Naive thymus-derived CD8-positive, alpha-beta T cell (primary cell): ENCODE results near the gene CRKL. TPM values are rescaled to one million over a fixed set of nuclear protein-coding genes. Genes with fewer than 3 reads are reported as not detected.
"Not testable (repeated sequence)": the region's sequence is repeated elsewhere in the genome, so short reads cannot be mapped to it uniquely, and the experiment has no call there.

Experiments used
- ATAC-seq, 2 donors: fragments of 150-1000 bp; cut with Tn5 transposase in 1 of 2; sonication (Bioruptor Pico), chemical (Tn5 transposase) in 1 of 2; 1 replicate in 1 of 2; 2 replicates in 1 of 2; pipeline ENCODE4 v1.10.0; 2021; ENCODE audit warnings: mild to moderate bottlenecking in 2 of 2, moderate library complexity in 2 of 2
- POLR2A ChIA-PET: fragments of 350-600 bp; sonication (Branson Sonifier 250); formaldehyde crosslinking; loops from one replicate; lab custom pipeline; 2021; ENCODE audit warnings: antibody characterized with exemption; lab: Charles Lee
- DNase-seq, 10 donors: peaks; one replicate each; pipeline versions ENCODE4 v3.0.0 to v3.0.0-alpha.2; 2020 to 2022
- H3K27ac Mint-ChIP-seq, 10 donors: one replicate each; pipeline ENCODE4 v1.8.0; 2020 to 2022; ENCODE audit warnings: mild to moderate bottlenecking in 10 of 10, mixed read lengths in 10 of 10, moderate library complexity in 4 of 10, inconsistent platforms in 1 of 10
- H3K27me3 Mint-ChIP-seq, 5 donors: one replicate each; pipeline ENCODE4 v1.8.0; 2021 to 2022; ENCODE audit warnings: mixed read lengths in 5 of 5
- H3K36me3 Mint-ChIP-seq, 3 donors: one replicate each; pipeline ENCODE4 v1.8.0; 2020 to 2022; ENCODE audit warnings: mixed read lengths in 3 of 3, mild to moderate bottlenecking in 2 of 3, inconsistent platforms in 1 of 3
- H3K4me1 Mint-ChIP-seq, 4 donors: one replicate each; pipeline ENCODE4 v1.8.0; 2021 to 2022; ENCODE audit warnings: mixed read lengths in 4 of 4
- H3K4me3 Mint-ChIP-seq, 10 donors: one replicate each; pipeline ENCODE4 v1.8.0; 2020 to 2022; ENCODE audit warnings: mild to moderate bottlenecking in 10 of 10, mixed read lengths in 10 of 10, moderate library complexity in 6 of 10, inconsistent platforms in 1 of 10
- H3K9me3 Mint-ChIP-seq, 9 donors: one replicate each; pipeline ENCODE4 v1.8.0; 2020 to 2022; ENCODE audit warnings: mixed read lengths in 9 of 9, mild to moderate bottlenecking in 3 of 9, inconsistent platforms in 1 of 9, moderate library complexity in 1 of 9
- polyA plus RNA-seq, 3 donors: library from polyadenylated mRNA; unstranded; fragments of 300-500 nt; fragmentation: Illumina TruSeq; gene quantifications; one replicate each; pipeline ENCODE4 v1.2.3, GENCODE V29; 2021
- total RNA-seq, 8 experiments: library from RNA in 2 of 8; stranded (reverse) in 2 of 8; gene quantifications; one replicate each; pipeline ENCODE4 v1.2.3 and lab custom pipeline; 2021 to 2026

CRKL gene
- total and polyA plus RNA-seq, 5 experiments from 2014 or later: 39.0 to 79.0 (median 53.8) TPM

- Mint-ChIP-seq H3K36me3 (peaks cover 0 to 73% (median 3%) of the 10 kb centered on the region in 3 donors), H3K4me1 (peaks cover 39 to 92% (median 84%) of the 10 kb centered on the region in 4 donors), H3K27ac (peak overlapping the region in 3 of 10 donors; percentile 6 to 84 (median 12)), H3K27me3 (no peaks in the 10 kb centered on the region), H3K4me3 (peak overlapping the region in 8 of 10 donors; percentile 2 to 72 (median 52)), H3K9me3 (no peaks in the 10 kb centered on the region)
- POLR2A ChIA-PET: interaction anchor here (0.7 kb wide), 1 partner anchor 171 kb away, joined by 4 read pairs; no protein-coding TSS in a partner anchor
- DNase-seq (no peak), ATAC-seq (no peak)
Measured at GRCh38 chr22:20940186-20940651, 23.0 kb downstream of the CRKL start.

GRCh38 chr22:20940904-20941385 is 23.7 kb downstream of the CRKL start:
- Mint-ChIP-seq H3K4me3 (peak overlapping the region; percentile 18 to 59 (median 36)), H3K27ac (peak overlapping the region in 8 of 10 donors; percentile 6 to 84 (median 38)), H3K27me3 (no peaks in the 10 kb centered on the region), H3K9me3 (no peaks in the 10 kb centered on the region), H3K36me3 (peaks cover 0 to 66% (median 3%) of the 10 kb centered on the region in 3 donors), H3K4me1 (peaks cover 44 to 92% (median 88%) of the 10 kb centered on the region in 4 donors)
- no peak for DNase-seq
- ATAC-seq: no peak
- POLR2A ChIA-PET: no interaction called here

GRCh38 chr22:20942203-20942902 is 25.1 kb downstream of the CRKL start:
- ATAC-seq, H3K9me3 Mint-ChIP-seq, H3K27me3 Mint-ChIP-seq, POLR2A ChIA-PET, DNase-seq: not testable (repeated sequence)
- H3K4me3 Mint-ChIP-seq: peak overlapping the region in 8 of 10 donors; percentile 7 to 58 (median 32)
- H3K27ac Mint-ChIP-seq: peak overlapping the region in 2 of 10 donors; percentile 33 to 86
- H3K36me3 Mint-ChIP-seq: peaks cover 0 to 54% (median 2%) of the 10 kb centered on the region in 3 donors
- H3K4me1 Mint-ChIP-seq: peaks cover 40 to 91% (median 90%) of the 10 kb centered on the region in 4 donors

- H3K4me3 Mint-ChIP-seq: peak overlapping the region in 3 of 10 donors; percentile 7 to 26 (median 19)
- no peaks in the 10 kb centered on the region for H3K27me3 Mint-ChIP-seq
- POLR2A ChIA-PET: no interaction called here
- peaks cover 42 to 91% (median 88%) of the 10 kb centered on the region in 4 donors for H3K4me1 Mint-ChIP-seq
- ATAC-seq (no peak), DNase-seq (no peak)
- peak overlapping the region in 3 of 10 donors; percentile 21 to 75 (median 40) for H3K27ac Mint-ChIP-seq
- H3K36me3 Mint-ChIP-seq: peaks cover 0 to 55% (median 0%) of the 10 kb centered on the region in 3 donors
- H3K9me3 Mint-ChIP-seq: no peaks in the 10 kb centered on the region
Measured at GRCh38 chr22:20943104-20943933, 26.1 kb downstream of the CRKL start.

GRCh38 chr22:20944042-20944441 is 26.8 kb downstream of the CRKL start:
- Mint-ChIP-seq H3K27me3 (no peaks in the 10 kb centered on the region), H3K36me3 (peaks cover 0 to 51% (median 0%) of the 10 kb centered on the region in 3 donors), H3K4me1 (peaks cover 41 to 92% (median 89%) of the 10 kb centered on the region in 4 donors), H3K9me3 (no peaks in the 10 kb centered on the region), H3K4me3 (peak overlapping the region in 2 of 10 donors; percentile 7 to 9), H3K27ac (peak overlapping the region in 1 of 10 donors; percentile 21)
- POLR2A ChIA-PET: no interaction called here
- DNase-seq (no peak), ATAC-seq (no peak)

GRCh38 chr22:20945578-20945934 is 28.3 kb downstream of the CRKL start:
- Mint-ChIP-seq H3K4me1 (peaks cover 43 to 90% (median 85%) of the 10 kb centered on the region in 4 donors), H3K36me3 (peaks cover 0 to 52% (median 3%) of the 10 kb centered on the region in 3 donors), H3K4me3 (peak overlapping the region in 5 of 10 donors; percentile 7 to 35 (median 24)), H3K9me3 (no peaks in the 10 kb centered on the region), H3K27ac (peak overlapping the region in 9 of 10 donors; percentile 25 to 68 (median 44)), H3K27me3 (no peaks in the 10 kb centered on the region)
- ATAC-seq (no peak), DNase-seq (no peak)
- POLR2A ChIA-PET: no interaction called here

- Mint-ChIP-seq H3K27me3 (no peaks in the 10 kb centered on the region), H3K4me3 (peak overlapping the region in 1 of 10 donors; percentile 9), H3K4me1 (peaks cover 36 to 83% (median 78%) of the 10 kb centered on the region in 4 donors), H3K27ac (peak overlapping the region in 7 of 10 donors; percentile 24 to 68 (median 41)), H3K36me3 (peaks cover 0 to 53% (median 3%) of the 10 kb centered on the region in 3 donors), H3K9me3 (no peaks in the 10 kb centered on the region)
- DNase-seq (no peak), ATAC-seq (no peak)
- POLR2A ChIA-PET: no interaction called here
Measured at GRCh38 chr22:20946080-20946986, 29.1 kb downstream of the CRKL start.

GRCh38 chr22:20946991-20947390 is 29.8 kb downstream of the CRKL start:
- peaks cover 33 to 78% (median 73%) of the 10 kb centered on the region in 4 donors for H3K4me1 Mint-ChIP-seq
- ATAC-seq: no peak
- H3K27ac Mint-ChIP-seq: peak overlapping the region in 2 of 10 donors; percentile 66 to 68
- peak overlapping the region in 2 of 10 donors; percentile 19 to 41 for H3K4me3 Mint-ChIP-seq
- POLR2A ChIA-PET: no interaction called here
- H3K27me3 Mint-ChIP-seq: no peaks in the 10 kb centered on the region
- no peaks in the 10 kb centered on the region for H3K9me3 Mint-ChIP-seq
- DNase-seq: no peak
- peaks cover 0 to 53% (median 3%) of the 10 kb centered on the region in 3 donors for H3K36me3 Mint-ChIP-seq

GRCh38 chr22:20948450-20948849 is 31.2 kb downstream of the CRKL start:
- Mint-ChIP-seq H3K4me3 (no peak overlapping the region), H3K27ac (peak overlapping the region in 6 of 10 donors; percentile 2 to 82 (median 59)), H3K27me3 (no peaks in the 10 kb centered on the region), H3K9me3 (no peaks in the 10 kb centered on the region), H3K4me1 (peaks cover 30 to 67% (median 59%) of the 10 kb centered on the region in 4 donors), H3K36me3 (peaks cover 0 to 58% (median 7%) of the 10 kb centered on the region in 3 donors)
- DNase-seq (no peak), ATAC-seq (no peak)
- POLR2A ChIA-PET: interaction anchor here (0.8 kb wide), 1 partner anchor 22 kb away, joined by 3 read pairs; no protein-coding TSS in a partner anchor

GRCh38 chr22:20948989-20949388 is 31.8 kb downstream of the CRKL start:
- H3K9me3 Mint-ChIP-seq: no peaks in the 10 kb centered on the region
- peak overlapping the region in 8 of 10 donors; percentile 33 to 86 (median 70) for H3K27ac Mint-ChIP-seq
- ATAC-seq (no peak), DNase-seq (no peak)
- H3K4me3 Mint-ChIP-seq: peak overlapping the region in 2 of 10 donors; percentile 22 to 47
- POLR2A ChIA-PET: no interaction called here
- no peaks in the 10 kb centered on the region for H3K27me3 Mint-ChIP-seq
- peaks cover 0 to 62% (median 7%) of the 10 kb centered on the region in 3 donors for H3K36me3 Mint-ChIP-seq
- H3K4me1 Mint-ChIP-seq: peaks cover 25 to 62% (median 54%) of the 10 kb centered on the region in 4 donors

GRCh38 chr22:20949698-20950183 is 32.5 kb downstream of the CRKL start:
- Mint-ChIP-seq H3K36me3 (peaks cover 0 to 66% (median 7%) of the 10 kb centered on the region in 3 donors), H3K4me3 (peak overlapping the region in 6 of 10 donors; percentile 15 to 64 (median 28)), H3K27ac (peak overlapping the region; percentile 17 to 89 (median 82)), H3K9me3 (no peaks in the 10 kb centered on the region), H3K4me1 (peaks cover 25 to 56% (median 50%) of the 10 kb centered on the region in 4 donors), H3K27me3 (no peaks in the 10 kb centered on the region)
- DNase-seq: no peak
- no peak for ATAC-seq
- POLR2A ChIA-PET: no interaction called here
